22Rv1 (cell line): ENCODE data around the gene IFNLR1.

Source experiments
- CTCF ChIP-seq: fragments of 450-650 bp; IDR thresholded peaks from 2 replicates; pipeline ENCODE4 v1.5.1; 2017; ENCODE audit warnings: mild to moderate bottlenecking
- ZFX ChIP-seq: fragments of 450-650 bp; IDR thresholded peaks from 2 replicates; pipeline ENCODE4 v1.6.1; 2017; ENCODE audit warnings: antibody characterized with exemption, borderline replicate concordance

DNA sequence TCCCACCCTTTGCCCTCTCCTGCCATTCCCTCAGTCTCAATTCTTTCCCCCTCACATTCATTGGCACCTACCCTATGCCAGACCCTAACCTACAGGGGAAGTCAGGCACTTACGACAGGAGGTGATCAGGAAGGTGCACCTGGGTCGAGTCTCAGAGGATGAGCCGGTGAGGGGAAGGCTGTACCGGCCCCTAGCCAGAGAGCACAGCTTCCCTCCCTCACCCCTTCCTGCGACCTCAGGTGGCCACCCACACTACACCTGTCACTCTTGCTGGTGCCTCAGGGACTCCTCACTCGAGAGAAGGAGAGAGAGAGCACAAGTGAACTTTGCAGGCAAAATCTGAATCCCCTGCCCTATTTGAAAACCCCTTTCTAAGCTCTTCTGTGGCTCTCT lies 73.5 kb downstream of the IFNLR1 start:
- TF ChIP-seq CTCF, result no peak
- no peak for TF ChIP-seq ZFX
